ENCODE measurements around the gene DRAM2.
"Not testable (repeated sequence)": the region's sequence is repeated elsewhere in the genome, so short reads cannot be mapped to it uniquely, and the experiment has no call there.

DRAM2 gene

GRCh38 chr1:111142356-111142975 is 2.6 kb upstream of the DRAM2 start:
- DNase-seq (ENCODE audit: low read depth in 2 of 2) = no peak

DNA sequence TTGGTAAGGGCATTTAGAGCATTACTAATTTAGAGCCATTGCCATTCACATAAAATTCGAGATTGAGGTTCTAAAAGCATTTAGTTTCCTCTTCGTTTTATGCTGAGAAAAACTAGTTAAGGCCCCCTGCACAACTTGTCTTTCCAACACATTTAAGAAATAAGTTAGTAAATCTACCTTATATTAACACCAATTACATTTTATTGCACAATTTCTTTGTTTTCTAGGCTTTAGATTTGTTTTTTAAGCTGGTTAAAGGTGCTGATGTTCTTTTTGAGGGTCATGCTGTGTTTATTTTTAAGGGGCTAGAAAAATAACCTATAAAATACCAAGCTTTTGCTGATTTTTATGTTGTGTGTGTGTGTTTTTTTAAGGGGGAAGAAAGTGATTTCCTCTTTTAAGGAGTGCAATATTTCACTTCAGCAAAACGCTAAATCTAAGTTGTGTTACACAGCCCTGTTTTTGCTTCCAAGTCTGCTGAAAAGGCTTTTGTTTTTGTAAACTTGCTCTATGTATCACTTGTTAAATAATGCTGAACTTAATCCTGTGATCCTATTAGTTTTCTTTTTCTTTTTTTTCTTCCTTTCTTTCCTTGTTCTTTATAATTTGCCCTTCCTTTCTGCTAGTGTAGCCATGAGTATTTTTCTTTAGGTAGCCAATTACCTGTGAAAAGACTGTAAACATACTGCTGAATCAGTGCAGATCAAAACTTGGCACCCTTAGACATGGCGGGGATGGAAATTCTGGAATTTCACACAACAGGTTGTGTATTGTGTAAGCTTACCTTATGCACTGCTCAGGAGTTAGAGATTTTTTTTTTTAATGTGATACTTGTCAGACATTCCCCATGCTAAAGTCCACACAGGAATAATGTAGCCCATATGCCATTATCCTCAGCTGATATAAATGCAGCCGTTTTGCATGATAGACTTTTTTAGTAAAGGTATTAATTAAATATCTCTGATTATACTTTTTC is 1.6 kb upstream of the DRAM2 start:
- no peak for DNase-seq (ENCODE audit: low read depth in 2 of 2)

DNA sequence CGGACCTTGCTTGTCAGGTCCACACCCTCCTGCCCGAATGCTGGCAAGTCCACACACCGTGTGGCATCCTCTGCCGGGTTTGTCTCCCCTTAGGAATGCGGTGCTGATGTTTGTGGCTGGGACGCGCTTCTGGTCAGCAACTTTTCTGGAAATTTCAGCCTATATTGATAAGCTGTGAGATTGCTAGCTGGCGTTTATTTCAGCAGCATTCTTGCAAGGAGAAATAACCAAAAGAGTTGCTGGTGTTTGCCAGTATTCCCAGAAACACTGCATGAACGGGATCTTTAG is 731 bp upstream of the DRAM2 start:
- no peak for DNase-seq (ENCODE audit: low read depth in 2 of 2)

- no peak for DNase-seq (ENCODE audit: low read depth in 2 of 2)
Measured at GRCh38 chr1:111139324-111139955, 453 bp downstream of the DRAM2 start.

- no peak for DNase-seq (ENCODE audit: low read depth in 2 of 2)
Measured at GRCh38 chr1:111133866-111134265, 6.0 kb downstream of the DRAM2 start.

DNA sequence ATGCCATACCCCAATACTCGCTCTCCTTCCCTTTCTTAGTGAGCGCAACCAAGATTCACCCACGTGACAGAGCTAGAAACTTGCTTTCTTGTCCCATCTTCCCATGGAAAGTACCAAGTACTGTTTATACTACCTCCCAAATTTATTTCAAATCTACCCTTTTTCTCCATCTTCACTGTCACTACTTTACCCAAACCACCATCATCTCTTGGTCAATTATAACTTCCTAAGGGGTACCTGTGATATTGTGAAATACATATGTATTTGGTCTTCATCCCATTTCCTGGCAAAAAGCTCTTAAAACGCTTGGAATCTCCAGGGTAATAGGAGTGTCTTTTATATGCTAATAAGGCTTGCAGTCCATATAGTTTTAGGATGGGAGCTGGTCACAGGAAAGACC is 8.2 kb downstream of the DRAM2 start:
- DNase-seq (ENCODE audit: low read depth in 2 of 2) = no peak

DNA sequence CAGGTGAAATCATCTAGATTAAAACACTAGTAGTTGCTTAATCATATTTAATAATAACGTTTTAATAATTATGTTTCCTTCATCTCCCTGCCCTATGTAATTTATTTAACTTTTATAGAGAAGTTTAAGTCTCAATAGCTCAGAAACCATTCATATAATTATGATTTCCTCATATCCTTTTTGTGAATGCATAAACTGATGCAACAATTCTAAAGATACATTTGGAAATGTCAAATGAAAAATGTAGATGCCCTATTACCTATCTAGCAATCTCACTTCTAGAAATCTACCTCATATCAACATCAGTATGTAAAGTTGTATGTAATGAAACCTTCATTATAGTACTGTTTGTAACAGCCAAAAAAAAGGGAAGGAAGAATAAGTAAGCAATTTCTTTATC is 10.5 kb downstream of the DRAM2 start:
- no peak for DNase-seq (ENCODE audit: low read depth in 2 of 2)

- no peak for DNase-seq (ENCODE audit: low read depth in 2 of 2)
Measured at GRCh38 chr1:111127923-111128643, 11.8 kb downstream of the DRAM2 start.

DNA sequence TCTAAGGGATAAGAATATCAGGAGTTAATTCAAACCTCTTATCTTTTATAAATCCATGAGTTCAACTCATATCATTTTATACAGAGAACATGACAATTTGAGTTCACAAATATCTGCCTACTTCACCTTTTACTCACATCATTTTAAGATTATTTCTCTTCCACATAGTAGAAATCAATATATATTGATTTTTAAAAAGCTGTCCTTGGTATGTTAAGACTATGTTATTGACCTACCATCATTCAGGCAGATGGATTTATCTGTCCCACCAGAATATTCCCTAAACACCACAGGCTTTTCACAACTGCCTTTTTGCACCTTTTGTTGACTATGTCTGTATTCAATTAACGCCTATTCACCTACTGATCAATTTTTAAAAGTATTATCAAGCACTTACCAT is 13.5 kb downstream of the DRAM2 start:
- no peak for DNase-seq (ENCODE audit: low read depth in 2 of 2)

DNA sequence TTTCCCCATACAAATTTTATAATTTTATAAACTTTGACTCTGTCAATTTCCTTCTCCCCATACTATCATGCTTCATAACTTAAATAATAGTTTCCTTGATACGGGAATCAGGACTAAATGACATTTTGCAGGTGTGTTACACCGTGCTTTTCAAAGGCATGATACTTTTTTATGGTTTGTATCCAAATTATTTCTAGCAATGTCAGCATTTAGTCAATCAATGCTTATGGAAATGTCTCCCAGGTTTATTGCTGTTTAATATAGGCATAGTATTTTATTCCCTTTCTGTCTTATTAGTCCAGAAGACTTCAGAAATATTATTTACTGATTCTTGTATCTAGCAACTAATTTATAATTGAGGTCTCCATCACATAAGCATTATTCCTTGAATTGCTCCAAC is 23.4 kb downstream of the DRAM2 start:
- DNase-seq (ENCODE audit: low read depth in 2 of 2) = no peak

DNA sequence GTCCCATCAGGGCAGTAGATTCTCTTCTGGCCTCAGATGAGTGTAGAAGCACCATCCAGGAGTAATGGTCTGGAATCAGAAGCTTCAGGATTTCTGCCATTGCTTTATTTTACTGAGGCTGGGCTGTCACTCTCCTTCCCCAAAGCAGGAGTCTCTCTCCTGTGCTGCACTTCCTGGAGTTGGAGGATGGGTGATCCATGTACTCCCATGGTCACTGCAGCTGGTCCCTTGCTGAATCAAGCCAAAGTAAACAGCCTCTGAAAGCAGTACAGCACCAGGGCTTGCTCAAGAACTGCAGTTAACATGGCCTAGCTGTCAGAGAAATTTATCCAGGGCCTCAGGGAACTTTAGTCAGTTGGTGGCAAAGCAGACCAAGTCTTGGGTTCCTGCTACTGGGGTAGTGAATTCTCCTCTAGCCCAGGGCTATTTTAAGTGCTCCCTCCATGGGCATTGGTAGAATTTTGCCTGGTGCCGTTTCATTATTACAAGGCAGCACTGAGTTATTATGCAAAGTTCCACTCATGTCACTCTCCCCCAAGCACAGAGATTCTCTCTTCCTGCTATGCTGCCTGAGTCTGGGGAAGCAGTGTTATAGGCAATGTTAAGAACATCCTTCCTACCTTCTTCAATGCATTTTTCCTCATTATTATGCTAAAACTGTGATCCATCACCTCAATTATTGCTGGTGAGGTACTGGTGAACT is 29.5 kb downstream of the DRAM2 start:
- DNase-seq (ENCODE audit: low read depth in 2 of 2) = no peak

GRCh38 chr1:111104981-111105380 is 34.9 kb downstream of the DRAM2 start:
- DNase-seq (ENCODE audit: low read depth in 2 of 2) = no peak

GRCh38 chr1:111101854-111102642 is 37.8 kb downstream of the DRAM2 start:
- DNase-seq (ENCODE audit: low read depth in 2 of 2) = no peak

GRCh38 chr1:111099289-111099688 is 40.6 kb downstream of the DRAM2 start:
- no peak for DNase-seq (ENCODE audit: low read depth in 2 of 2)

DNA sequence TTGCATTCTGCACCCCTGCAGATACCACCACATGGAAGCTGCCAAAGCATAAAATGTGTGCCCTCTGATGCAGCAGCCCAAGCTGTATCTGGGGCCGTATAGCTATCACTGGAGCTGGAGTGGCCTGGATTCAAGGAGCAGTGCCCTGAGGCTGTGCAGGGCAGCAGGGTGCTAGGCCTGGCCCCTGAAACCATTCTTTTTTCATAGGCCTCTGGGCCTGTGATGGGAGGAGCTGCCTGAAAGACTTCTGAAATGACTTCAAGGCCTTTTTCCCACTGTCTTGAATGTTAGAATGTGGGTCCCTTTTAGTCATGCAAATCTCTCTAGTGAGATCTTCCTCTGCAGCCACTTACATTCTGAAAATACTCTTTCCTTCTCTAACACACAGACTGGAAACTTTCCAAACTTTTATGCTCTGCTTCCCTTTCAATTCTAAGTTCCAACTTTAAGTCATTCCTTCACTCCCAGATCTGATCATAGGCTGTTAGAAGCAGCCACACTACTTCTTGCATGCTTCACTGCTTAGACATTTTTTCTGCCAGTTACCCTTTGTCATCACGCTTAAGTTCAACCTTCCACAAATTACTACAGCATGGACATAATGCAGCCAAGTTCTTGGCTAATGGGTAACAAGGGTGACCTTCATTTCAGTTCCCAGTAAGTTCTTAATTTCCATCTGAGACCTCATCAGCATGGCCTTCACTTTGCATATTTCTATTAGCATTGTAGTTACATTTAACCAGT is 42.4 kb downstream of the DRAM2 start:
- no peak for DNase-seq (ENCODE audit: low read depth in 2 of 2)

GRCh38 chr1:111095421-111095820 is 44.5 kb downstream of the DRAM2 start:
- not testable (repeated sequence) for DNase-seq (ENCODE audit: low read depth in 2 of 2)

- DNase-seq (ENCODE audit: low read depth in 2 of 2) = no peak
Measured at GRCh38 chr1:111089638-111090037, 50.3 kb downstream of the DRAM2 start.

DNA sequence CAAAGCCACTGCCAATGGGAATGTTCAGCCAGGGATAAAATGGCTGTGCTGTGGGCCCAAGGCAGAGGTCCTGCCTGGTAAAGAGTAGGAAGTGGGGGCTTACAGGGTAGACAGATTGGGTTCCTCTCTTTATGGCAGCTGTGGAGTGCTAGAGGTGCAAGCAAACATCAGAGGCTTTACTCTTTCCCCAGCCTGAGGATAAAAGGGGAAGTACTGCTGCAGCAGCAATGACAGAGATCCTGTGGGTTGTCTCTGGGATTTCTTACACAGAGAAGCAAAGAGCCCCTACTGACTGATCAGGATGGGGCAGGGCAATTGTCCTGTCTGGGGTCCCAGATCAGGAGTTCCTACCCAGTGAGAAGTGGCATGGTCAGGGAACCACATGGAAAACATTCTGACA is 54.2 kb downstream of the DRAM2 start:
- no peak for DNase-seq (ENCODE audit: low read depth in 2 of 2)

DNA sequence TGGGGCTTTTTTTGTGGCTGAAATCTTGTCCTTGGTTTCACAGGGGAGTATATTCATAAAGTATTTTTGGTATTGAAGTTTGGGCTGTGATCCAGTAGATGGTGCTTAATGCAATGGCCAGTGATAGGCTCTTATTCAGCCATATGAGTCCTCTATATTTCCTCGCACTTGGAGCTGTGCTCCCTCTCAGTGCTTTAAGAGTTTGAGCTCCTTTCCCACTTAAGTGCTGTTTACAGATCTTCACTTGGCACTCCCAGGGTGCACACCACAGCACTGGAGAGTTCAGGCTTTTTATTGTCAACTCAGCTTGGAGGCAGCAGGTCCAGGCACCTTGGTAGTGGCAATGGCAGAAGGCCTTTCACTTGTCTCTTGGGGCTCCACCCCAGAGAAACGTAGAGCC is 54.9 kb downstream of the DRAM2 start:
- DNase-seq (ENCODE audit: low read depth in 2 of 2) = no peak

Data from stimulated activated CD8-positive, alpha-beta memory T cell treated with anti-CD3 and anti-CD28 coated beads, Interleukin-7, amount 100 ng/mL, for 1 hour (primary cell).